GM12878 (cell line): ENCODE measurements around the gene TBCCD1. TPM values are rescaled to one million over a fixed set of nuclear protein-coding genes. Genes with fewer than 3 reads are reported as not detected.

Source experiments
- ATAC-seq: fragments of 200-7000 bp; cut with Tn5 transposase; 3 replicates; pipeline ENCODE4 v1.9.1; 2020; ENCODE audit warnings: mild to moderate bottlenecking, moderate library complexity
- BruUV-seq: library from RNA; stranded (reverse); fragments of 400-500 nt; replicated peaks from 2 replicates; lab custom pipeline; 2021; lab: Mats Ljungman, UMichigan
- CTCF ChIA-PET: fragments of 300-600 bp; sonication (Branson Sonifier 250); formaldehyde crosslinking; extraction: SDS; loops from one replicate; lab custom pipeline; 2021; ENCODE audit warnings: inconsistent platforms; lab: Yijun Ruan, JAX
- POLR2A ChIA-PET: fragments of 350-600 bp; formaldehyde crosslinking; extraction: SDS; loops from one replicate; lab custom pipeline; 2021; ENCODE audit warnings: inconsistent platforms; lab: Charles Lee
- RAD21 ChIA-PET: fragments of 300-600 bp; sonication (Branson Sonifier 250); formaldehyde crosslinking; loops from one replicate; lab custom pipeline; 2023; ENCODE audit warnings: antibody characterized with exemption; ENCODE audit not compliant: unreplicated experiment; lab: Charles Lee
- SMC1A ChIA-PET: fragments of 300-600 bp; sonication (Branson Sonifier 250); formaldehyde crosslinking; loops from one replicate; lab custom pipeline; 2023; ENCODE audit not compliant: unreplicated experiment, uncharacterized antibody; lab: Charles Lee
- DNase-seq: peaks from one replicate; pipeline ENCODE4 v3.0.0-alpha.2; 2011; ENCODE audit warnings: low read depth, low spot score
- FAIRE-seq: peaks from 3 replicates; lab custom pipeline; 2011; peaks lifted over from hg19 to GRCh38; lab: Jason Lieb, UNC
- H2AFZ ChIP-seq: 2 replicates; pipeline ENCODE4 v1.6.0; 2011; ENCODE audit warnings: low read depth, low read length, control low read depth; ENCODE audit not compliant: control insufficient read depth
- H3K27ac ChIP-seq: 2 replicates; pipeline ENCODE4 v1.5.1; 2011; ENCODE audit warnings: control low read depth; ENCODE audit not compliant: control insufficient read depth, insufficient read depth
- H3K27me3 ChIP-seq, 2 experiments: replicated peaks in 1 of 2; 2 replicates each; pipeline versions ENCODE4 v1.6.0 to v1.6.1; 2011; ENCODE audit warnings: low read length in 1 of 2; ENCODE audit not compliant: control insufficient read depth in 2 of 2, insufficient read depth in 2 of 2
- H3K36me3 ChIP-seq, 2 experiments: 2 replicates each; pipeline ENCODE4 v1.5.1; 2011; ENCODE audit warnings: low read length in 1 of 2; ENCODE audit not compliant: control insufficient read depth in 2 of 2, insufficient read depth in 2 of 2
- H3K4me1 ChIP-seq: 2 replicates; pipeline ENCODE4 v1.6.1; 2011; ENCODE audit warnings: mild to moderate bottlenecking, low read length, moderate library complexity, mixed read lengths; ENCODE audit not compliant: control insufficient read depth, insufficient read depth
- H3K4me2 ChIP-seq: 2 replicates; pipeline ENCODE4 v1.6.0; 2011; ENCODE audit warnings: control low read depth; ENCODE audit not compliant: control insufficient read depth, insufficient read depth
- H3K4me3 ChIP-seq: fragments of 200-600 bp; sonication (generic); 2 replicates; pipeline ENCODE4 v1.5.1; 2016
- H3K79me2 ChIP-seq: 2 replicates; pipeline ENCODE4 v1.6.0; 2011; ENCODE audit warnings: low read length; ENCODE audit not compliant: control insufficient read depth, insufficient read depth
- H3K9ac ChIP-seq: 2 replicates; pipeline ENCODE4 v1.8.0; 2011; ENCODE audit warnings: low read length, control low read depth, mixed read lengths; ENCODE audit not compliant: control insufficient read depth, insufficient read depth
- H3K9me3 ChIP-seq: replicated peaks from 3 replicates; pipeline ENCODE4 v1.5.1; 2011; ENCODE audit warnings: mild to moderate bottlenecking, low read length; ENCODE audit not compliant: control insufficient read depth, insufficient read depth
- H4K20me1 ChIP-seq: 2 replicates; pipeline ENCODE4 v1.6.0; 2011; ENCODE audit not compliant: control insufficient read depth, insufficient read depth
- BHLHE40 ChIP-seq, 2 experiments: fragments of 450-650 bp in 1 of 2; IDR thresholded peaks; 2 replicates each; pipeline ENCODE4 v1.6.1; 2011 to 2017; ENCODE audit warnings: low read depth in 2 of 2, borderline replicate concordance in 1 of 2, improper control_type of control experiment in 1 of 2, low read length in 1 of 2, mild to moderate bottlenecking in 1 of 2
- HDAC2 ChIP-seq: fragments of 200-600 bp; sonication (generic); IDR thresholded peaks from 2 replicates; pipeline ENCODE4 v1.6.1; 2017
- IKZF1 ChIP-seq: fragments of 450-650 bp; conservative IDR thresholded peaks from 2 replicates; pipeline ENCODE4 v1.6.1; 2017; ENCODE audit warnings: antibody characterized with exemption, mild to moderate bottlenecking
- MTA2 ChIP-seq: fragments of 450-650 bp; IDR thresholded peaks from 2 replicates; pipeline ENCODE4 v1.6.1; 2016; ENCODE audit warnings: low read depth, mild to moderate bottlenecking, moderate library complexity
- NFIC ChIP-seq: IDR thresholded peaks from 2 replicates; pipeline ENCODE4 v1.6.1; 2012; ENCODE audit warnings: low read depth, mild to moderate bottlenecking, inconsistent platforms, low read length, moderate library complexity
- RELB ChIP-seq: fragments of 450-650 bp; IDR thresholded peaks from 2 replicates; pipeline ENCODE4 v1.6.1; 2017; ENCODE audit warnings: low read depth, mild to moderate bottlenecking, moderate library complexity
- RFX5 ChIP-seq: IDR thresholded peaks from 2 replicates; pipeline ENCODE4 v1.6.1; 2011; ENCODE audit warnings: low read depth, low read length, improper control_type of control experiment
- RUNX3 ChIP-seq: IDR thresholded peaks from 2 replicates; pipeline ENCODE4 v1.6.1; 2012; ENCODE audit warnings: low read length, inconsistent platforms
- SREBF2 ChIP-seq: IDR thresholded peaks from 2 replicates; pipeline ENCODE4 v1.6.1; 2012; ENCODE audit warnings: mild to moderate bottlenecking, low read length
- STAT1 ChIP-seq: fragments of 450-650 bp; conservative IDR thresholded peaks from 2 replicates; pipeline ENCODE4 v1.6.1; 2014; ENCODE audit warnings: antibody characterized with exemption, mild to moderate bottlenecking
- TCF12 ChIP-seq: IDR thresholded peaks from 2 replicates; pipeline ENCODE4 v1.6.1; 2011; ENCODE audit warnings: low read depth, mild to moderate bottlenecking, low read length
- YY1 ChIP-seq: IDR thresholded peaks from 2 replicates; pipeline ENCODE4 v1.6.1; 2011; ENCODE audit warnings: low read depth, mild to moderate bottlenecking, low read length
- WGBS: methylation state at CpG from one replicate; pipeline ENCODE4 v1.1.6; 2016; ENCODE audit warnings: low lambda C conversion rate; ENCODE audit not compliant: insufficient replicate concordance, insufficient coverage; ENCODE audit errors: missing lambda C conversion rate; 5-methylcytosine and 5-hydroxymethylcytosine counted together
- in situ Hi-C: fragments of 300-500 bp; cut with MboI; formaldehyde crosslinking; loops from 9 replicates; pipeline ENCODE4 v1.14.3; 2018; ENCODE audit warnings: mixed read lengths
- intact Hi-C: fragments of 100-400 bp; cut with micrococcal nuclease; formaldehyde crosslinking; loops from one replicate; pipeline ENCODE4 v1.14.2; 2022; ENCODE audit not compliant: unreplicated experiment
- polyA plus RNA-seq, 11 experiments: library from polyadenylated mRNA; depleted of rRNA in 4 of 11; unstranded in 6 of 11; stranded (reverse) in 5 of 11; fragments of >200 nt; fragmentation: Nextera tagmentation in 4 of 11; fragmentation: Illumina TruSeq in 1 of 11; extraction: Ambion mirVana in 4 of 11; extraction: Trizol in 1 of 11; gene quantifications; 1 replicate in 1 of 11; 2 replicates in 10 of 11; pipeline versions ENCODE4 v1.2.1 to v1.2.3, GENCODE V29; 2011 to 2016; ENCODE audit warnings: inconsistent platforms in 2 of 11, missing spikeins in 2 of 11, low read depth in 1 of 11
- total RNA-seq, 4 experiments: library from RNA; depleted of rRNA in 3 of 4; stranded (reverse); fragments of >200 nt in 3 of 4; fragmentation: Illumina TruSeq in 1 of 4; extraction: Trizol in 1 of 4; gene quantifications; 2 replicates each; pipeline versions ENCODE4 v1.2.1 to v1.2.3, GENCODE V29; 2013 to 2021
- TF ChIP-seq, protein P1 (sequence below): fragments of 450-650 bp; IDR thresholded peaks from 2 replicates; pipeline ENCODE4 v1.6.1; 2018; ENCODE audit warnings: mild to moderate bottlenecking, low read depth, moderate library complexity; ENCODE audit not compliant: partially characterized antibody
- TF ChIP-seq, protein P2 (sequence below): IDR thresholded peaks from 2 replicates; pipeline ENCODE4 v1.6.1; 2011; ENCODE audit warnings: low read depth, low read length, improper control_type of control experiment, borderline replicate concordance
- TF ChIP-seq, protein P3 (sequence below): IDR thresholded peaks from 2 replicates; pipeline ENCODE4 v1.6.1; 2011; ENCODE audit warnings: borderline replicate concordance, low read depth, mild to moderate bottlenecking, moderate library complexity, low read length; ENCODE audit not compliant: insufficient read depth, poor library complexity, severe bottlenecking

TBCCD1 gene
- total and polyA plus RNA-seq, 10 of the 15 experiments (the other 5 are each of a cell fraction or from before 2014, with no cell fraction given): 6.9 to 23.4 (median 14.7) TPM

DNA sequence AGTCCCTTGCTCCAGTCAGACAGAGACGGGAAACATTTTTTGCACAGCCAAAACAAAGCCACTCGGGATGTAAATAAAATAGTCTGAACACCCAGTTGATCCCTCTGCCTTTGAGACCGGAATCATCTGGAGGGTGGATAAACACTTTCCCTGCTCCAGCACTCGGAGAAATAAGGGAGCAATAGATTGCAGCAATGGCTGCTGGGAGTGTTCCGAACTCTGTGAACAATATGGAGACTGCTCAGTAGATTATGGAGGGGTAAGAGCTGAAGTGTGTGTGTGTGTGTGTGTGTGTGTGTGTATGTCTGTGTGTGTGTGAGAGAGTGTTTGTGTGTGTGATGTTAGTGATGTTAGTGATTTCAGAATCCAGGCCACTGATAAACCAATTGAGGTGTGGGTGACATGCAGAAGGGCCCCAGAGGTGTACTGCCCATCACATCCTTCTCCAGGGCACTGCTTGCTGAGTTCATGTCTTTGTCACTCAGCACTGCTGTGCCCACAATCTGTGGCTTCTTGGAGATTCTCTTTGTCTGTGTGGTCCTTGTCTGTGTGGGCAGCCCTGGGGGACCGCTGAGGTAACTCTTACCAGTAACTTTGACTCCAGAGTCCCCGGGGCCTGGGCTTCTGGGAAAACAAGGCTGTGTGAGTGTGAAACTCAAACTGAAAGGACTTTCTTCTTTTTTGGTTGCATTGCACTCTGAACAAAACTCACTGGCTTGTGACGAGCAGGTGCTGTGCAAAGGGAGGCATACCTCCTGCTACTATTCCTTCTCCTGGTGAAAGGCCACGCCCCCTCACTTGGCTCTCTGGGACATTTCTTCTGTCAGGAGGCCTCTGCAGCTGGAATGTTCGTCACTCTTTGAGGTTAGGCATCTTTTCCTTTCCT, 45.9 kb downstream of the TBCCD1 start:
- H3K27ac ChIP-seq: peak overlapping the region; percentile 78
- ChIA-PET POLR2A (interaction anchor here (0.5 to 3.1 kb wide), 5 partner anchors 7 to 419 kb away, joined by 7 to 17 read pairs (median 11); no protein-coding TSS in a partner anchor), SMC1A (interaction anchor here (3.4 to 15.9 kb wide), 3 partner anchors 8 to 16 kb away, joined by 26 to 429 read pairs (median 38); no protein-coding TSS in a partner anchor), RAD21 (interaction anchor here (1.0 to 9.3 kb wide), 3 partner anchors 10 to 279 kb away, joined by 4 to 224 read pairs (median 23); no protein-coding TSS in a partner anchor), CTCF (interaction anchor here (0.6 to 14.1 kb wide), 5 partner anchors 10 to 545 kb away, joined by 3 to 282 read pairs (median 6); no protein-coding TSS in a partner anchor)
- peak overlapping the region; percentile 71 for H3K4me2 ChIP-seq
- no TSS peak for BruUV-seq
- 30% methylated on average over 10 of the region's 10 CpGs for WGBS
- no peaks in the 10 kb centered on the region for H3K79me2 ChIP-seq
- in situ Hi-C loops (no loop called here), intact Hi-C loops (loop anchor here (10.0 kb wide), 1 partner anchor 504 kb away; no protein-coding TSS in a partner anchor)
- H3K9ac ChIP-seq: peak overlapping the region; percentile 35
- H3K4me1 ChIP-seq: peaks cover 54% of the 10 kb centered on the region
- no peaks in the 10 kb centered on the region for H3K36me3 ChIP-seq
- H3K27me3 ChIP-seq: no peaks in the 10 kb centered on the region
- H3K4me3 ChIP-seq: no peak overlapping the region
- FAIRE-seq (peak; percentile 65), DNase-seq (peak; percentile 80), ATAC-seq (peak; percentile 71)
- no peaks in the 10 kb centered on the region for H4K20me1 ChIP-seq
- no peaks in the 10 kb centered on the region; the same call in 2 of the 3 replicates for H3K9me3 ChIP-seq
- H2AFZ ChIP-seq: peak overlapping the region; percentile 56
- TF ChIP-seq RELB: peak; percentile 83
- TF ChIP-seq, protein P1, sequence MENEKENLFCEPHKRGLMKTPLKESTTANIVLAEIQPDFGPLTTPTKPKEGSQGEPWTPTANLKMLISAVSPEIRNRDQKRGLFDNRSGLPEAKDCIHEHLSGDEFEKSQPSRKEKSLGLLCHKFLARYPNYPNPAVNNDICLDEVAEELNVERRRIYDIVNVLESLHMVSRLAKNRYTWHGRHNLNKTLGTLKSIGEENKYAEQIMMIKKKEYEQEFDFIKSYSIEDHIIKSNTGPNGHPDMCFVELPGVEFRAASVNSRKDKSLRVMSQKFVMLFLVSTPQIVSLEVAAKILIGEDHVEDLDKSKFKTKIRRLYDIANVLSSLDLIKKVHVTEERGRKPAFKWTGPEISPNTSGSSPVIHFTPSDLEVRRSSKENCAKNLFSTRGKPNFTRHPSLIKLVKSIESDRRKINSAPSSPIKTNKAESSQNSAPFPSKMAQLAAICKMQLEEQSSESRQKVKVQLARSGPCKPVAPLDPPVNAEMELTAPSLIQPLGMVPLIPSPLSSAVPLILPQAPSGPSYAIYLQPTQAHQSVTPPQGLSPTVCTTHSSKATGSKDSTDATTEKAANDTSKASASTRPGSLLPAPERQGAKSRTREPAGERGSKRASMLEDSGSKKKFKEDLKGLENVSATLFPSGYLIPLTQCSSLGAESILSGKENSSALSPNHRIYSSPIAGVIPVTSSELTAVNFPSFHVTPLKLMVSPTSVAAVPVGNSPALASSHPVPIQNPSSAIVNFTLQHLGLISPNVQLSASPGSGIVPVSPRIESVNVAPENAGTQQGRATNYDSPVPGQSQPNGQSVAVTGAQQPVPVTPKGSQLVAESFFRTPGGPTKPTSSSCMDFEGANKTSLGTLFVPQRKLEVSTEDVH: no peak
- no peak for TF ChIP-seq RFX5
- peak in 1 of 2 experiments; percentile 43; a peak in 1 of 4 replicates for TF ChIP-seq BHLHE40 (IDR thresholded peaks at IDR 0.05; ENCODE audit: borderline replicate concordance in 1 of 2, low read depth in 2 of 2, low read length in 1 of 2)
- TF ChIP-seq, protein P2, sequence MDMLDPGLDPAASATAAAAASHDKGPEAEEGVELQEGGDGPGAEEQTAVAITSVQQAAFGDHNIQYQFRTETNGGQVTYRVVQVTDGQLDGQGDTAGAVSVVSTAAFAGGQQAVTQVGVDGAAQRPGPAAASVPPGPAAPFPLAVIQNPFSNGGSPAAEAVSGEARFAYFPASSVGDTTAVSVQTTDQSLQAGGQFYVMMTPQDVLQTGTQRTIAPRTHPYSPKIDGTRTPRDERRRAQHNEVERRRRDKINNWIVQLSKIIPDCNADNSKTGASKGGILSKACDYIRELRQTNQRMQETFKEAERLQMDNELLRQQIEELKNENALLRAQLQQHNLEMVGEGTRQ: no peak
- no peak for TF ChIP-seq HDAC2
- 0 out of 2 replicates have a peak, but pooled peaks have one; percentile 9 for TF ChIP-seq YY1
- TF ChIP-seq NFIC: peak; percentile 85; the same call in 1 of the 2 replicates
- peak; percentile 97 for TF ChIP-seq IKZF1
- TF ChIP-seq STAT1: no peak
- peak; percentile 56; the same call in 1 of the 2 replicates for TF ChIP-seq MTA2
- TF ChIP-seq TCF12: peak; percentile 86
- TF ChIP-seq SREBF2: no peak
- TF ChIP-seq RUNX3: peak; percentile 76
- TF ChIP-seq, protein P3, sequence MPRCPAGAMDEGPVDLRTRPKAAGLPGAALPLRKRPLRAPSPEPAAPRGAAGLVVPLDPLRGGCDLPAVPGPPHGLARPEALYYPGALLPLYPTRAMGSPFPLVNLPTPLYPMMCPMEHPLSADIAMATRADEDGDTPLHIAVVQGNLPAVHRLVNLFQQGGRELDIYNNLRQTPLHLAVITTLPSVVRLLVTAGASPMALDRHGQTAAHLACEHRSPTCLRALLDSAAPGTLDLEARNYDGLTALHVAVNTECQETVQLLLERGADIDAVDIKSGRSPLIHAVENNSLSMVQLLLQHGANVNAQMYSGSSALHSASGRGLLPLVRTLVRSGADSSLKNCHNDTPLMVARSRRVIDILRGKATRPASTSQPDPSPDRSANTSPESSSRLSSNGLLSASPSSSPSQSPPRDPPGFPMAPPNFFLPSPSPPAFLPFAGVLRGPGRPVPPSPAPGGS: peak; percentile 52
